H9 (cell line): Measurements from ENCODE around the gene SBK2. TPM values are rescaled to one million over a fixed set of nuclear protein-coding genes. Genes with fewer than 3 reads are reported as not detected.

Experiments used
- DNase-seq: peaks from one replicate; pipeline ENCODE4 v3.0.0-alpha.2; 2017
- H2AFZ ChIP-seq: one replicate; pipeline ENCODE4 v1.6.1; 2013; ENCODE audit warnings: mild to moderate bottlenecking, low read length, control low read depth, moderate library complexity
- H2AK5ac ChIP-seq: 2 replicates; pipeline ENCODE4 v1.6.1; 2013; ENCODE audit warnings: low read length, control low read depth, mixed read lengths; ENCODE audit not compliant: insufficient read length
- H2BK120ac ChIP-seq: one replicate; pipeline ENCODE4 v1.6.1; 2013; ENCODE audit warnings: low read depth, mild to moderate bottlenecking, low read length, control low read depth, inconsistent platforms; ENCODE audit not compliant: poor library complexity, severe bottlenecking
- H2BK12ac ChIP-seq: 2 replicates; pipeline ENCODE4 v1.6.1; 2013; ENCODE audit warnings: low read length, control low read depth, mixed read lengths, low read depth; ENCODE audit not compliant: insufficient read length
- H2BK15ac ChIP-seq: 2 replicates; pipeline ENCODE4 v1.6.1; 2013; ENCODE audit warnings: low read depth, low read length, control low read depth
- H2BK20ac ChIP-seq: one replicate; pipeline ENCODE4 v1.6.1; 2013; ENCODE audit warnings: low read depth, mild to moderate bottlenecking, low read length, control low read depth, inconsistent platforms; ENCODE audit not compliant: poor library complexity, severe bottlenecking
- H2BK5ac ChIP-seq: 2 replicates; pipeline ENCODE4 v1.6.1; 2013; ENCODE audit warnings: low read length, control low read depth, mixed read lengths; ENCODE audit not compliant: insufficient read length
- H3K14ac ChIP-seq: 2 replicates; pipeline ENCODE4 v1.6.1; 2013; ENCODE audit warnings: low read length, control low read depth; ENCODE audit not compliant: insufficient read depth
- H3K18ac ChIP-seq: 2 replicates; pipeline ENCODE4 v1.6.1; 2013; ENCODE audit warnings: low read depth, mild to moderate bottlenecking, mixed read lengths, low read length, control low read depth; ENCODE audit not compliant: insufficient read length
- H3K23ac ChIP-seq: 2 replicates; pipeline ENCODE4 v1.6.1; 2013; ENCODE audit warnings: low read length, control low read depth, mixed read lengths, low read depth; ENCODE audit not compliant: insufficient read length
- H3K23me2 ChIP-seq: 2 replicates; pipeline ENCODE4 v1.6.1; 2013; ENCODE audit warnings: low read depth, mild to moderate bottlenecking, mixed read lengths, low read length, control low read depth; ENCODE audit not compliant: insufficient read length, poor library complexity, severe bottlenecking
- H3K27ac ChIP-seq: 2 replicates; pipeline ENCODE4 v1.5.1; 2013; ENCODE audit warnings: low read length, control low read depth, mixed read lengths, low read depth; ENCODE audit not compliant: insufficient read length
- H3K27me3 ChIP-seq: 2 replicates; pipeline ENCODE4 v1.6.1; 2013; ENCODE audit warnings: low read length, control low read depth, inconsistent platforms; ENCODE audit not compliant: insufficient read depth
- H3K4ac ChIP-seq: 2 replicates; pipeline ENCODE4 v1.6.1; 2013; ENCODE audit warnings: low read depth, mild to moderate bottlenecking, control low read depth, inconsistent platforms, low read length, moderate library complexity
- H3K4me1 ChIP-seq: 2 replicates; pipeline ENCODE4 v1.6.1; 2013; ENCODE audit warnings: low read length, control low read depth, inconsistent platforms; ENCODE audit not compliant: insufficient read depth
- H3K4me2 ChIP-seq: 2 replicates; pipeline ENCODE4 v1.6.1; 2013; ENCODE audit warnings: low read length, control low read depth, mixed read lengths; ENCODE audit not compliant: insufficient read length, insufficient read depth
- H3K56ac ChIP-seq: 2 replicates; pipeline ENCODE4 v1.6.1; 2013; ENCODE audit warnings: low read depth, mild to moderate bottlenecking, mixed read lengths, low read length, control low read depth; ENCODE audit not compliant: insufficient read length
- H3K79me1 ChIP-seq: 2 replicates; pipeline ENCODE4 v1.6.1; 2013; ENCODE audit warnings: low read depth, mild to moderate bottlenecking, moderate library complexity, low read length, control low read depth, inconsistent platforms; ENCODE audit not compliant: insufficient read depth, poor library complexity, severe bottlenecking
- H3K79me2 ChIP-seq: 2 replicates; pipeline ENCODE4 v1.6.1; 2013; ENCODE audit warnings: low read length, control low read depth, inconsistent platforms; ENCODE audit not compliant: insufficient read depth
- H3K9ac ChIP-seq: 2 replicates; pipeline ENCODE4 v1.6.1; 2013; ENCODE audit warnings: low read length, control low read depth, mixed read lengths; ENCODE audit not compliant: insufficient read length; ENCODE audit errors: extremely low read depth
- H3K9me3 ChIP-seq: one replicate; pipeline ENCODE4 v1.6.1; 2013; ENCODE audit warnings: low read depth, low read length, inconsistent platforms; ENCODE audit not compliant: control insufficient read depth
- H3T11ph ChIP-seq: one replicate; pipeline ENCODE4 v1.6.1; 2013; ENCODE audit warnings: mild to moderate bottlenecking, low read length, control low read depth, inconsistent platforms
- H4K20me1 ChIP-seq: one replicate; pipeline ENCODE4 v1.6.1; 2013; ENCODE audit not compliant: control insufficient read depth, insufficient read length, insufficient read depth
- H4K5ac ChIP-seq: 2 replicates; pipeline ENCODE4 v1.6.1; 2013; ENCODE audit warnings: low read depth, mild to moderate bottlenecking, mixed read lengths, low read length, control low read depth; ENCODE audit not compliant: insufficient read length
- H4K8ac ChIP-seq: replicated peaks from 2 replicates; pipeline ENCODE4 v1.6.1; 2013; ENCODE audit warnings: low read length, control low read depth, mixed read lengths, low read depth; ENCODE audit not compliant: insufficient read length
- H4K91ac ChIP-seq: 2 replicates; pipeline ENCODE4 v1.6.1; 2013; ENCODE audit warnings: low read depth, mild to moderate bottlenecking, moderate library complexity, mixed read lengths, low read length, control low read depth; ENCODE audit not compliant: insufficient read length
- H3K27ac Mint-ChIP-seq, 3 experiments: 2 replicates in 2 of 3; 3 replicates in 1 of 3; pipeline ENCODE4 v1.8.0; 2020 to 2021; ENCODE audit warnings: mixed read lengths in 3 of 3, mild to moderate bottlenecking in 1 of 3, moderate library complexity in 1 of 3
- H3K27me3 Mint-ChIP-seq: 2 replicates; pipeline ENCODE4 v1.8.0; 2021; ENCODE audit warnings: low read depth, mild to moderate bottlenecking, moderate library complexity, mixed read lengths
- H3K36me3 Mint-ChIP-seq, 3 experiments: 2 replicates in 2 of 3; 3 replicates in 1 of 3; pipeline ENCODE4 v1.8.0; 2020 to 2021; ENCODE audit warnings: low read depth in 3 of 3, mixed read lengths in 3 of 3; ENCODE audit not compliant: insufficient read depth in 1 of 3
- H3K4me1 Mint-ChIP-seq, 2 experiments: 2 replicates each; pipeline ENCODE4 v1.8.0; 2020; ENCODE audit warnings: mixed read lengths in 2 of 2
- H3K4me3 Mint-ChIP-seq, 2 experiments: 2 replicates in 1 of 2; 3 replicates in 1 of 2; pipeline ENCODE4 v1.8.0; 2020 to 2021; ENCODE audit warnings: mild to moderate bottlenecking in 2 of 2, mixed read lengths in 2 of 2, moderate library complexity in 1 of 2
- H3K9me3 Mint-ChIP-seq, 2 experiments: 2 replicates in 1 of 2; 3 replicates in 1 of 2; pipeline ENCODE4 v1.8.0; 2020; ENCODE audit warnings: mild to moderate bottlenecking in 2 of 2, mixed read lengths in 2 of 2, moderate library complexity in 1 of 2
- WGBS: extraction: QIAGEN DNeasy Blood & Tissue Kit; methylation state at CpG from one replicate; pipeline ENCODE4 v1.1.7; 2013; ENCODE audit warnings: missing lambda C conversion rate, low lambda C conversion rate, mixed read lengths; ENCODE audit not compliant: insufficient read length; ENCODE audit errors: extremely low coverage; 5-methylcytosine and 5-hydroxymethylcytosine counted together
- total RNA-seq: library from RNA; stranded (reverse); gene quantifications from 2 replicates; pipeline ENCODE4 v1.2.1, GENCODE V29; 2021
- TF ChIP-seq, protein P1 (sequence below): fragments of 200-600 bp; sonication (generic); conservative IDR thresholded peaks from 3 replicates; pipeline ENCODE4 v1.8.0; 2021; ENCODE audit warnings: antibody characterized with exemption, mild to moderate bottlenecking

The SBK2 gene
- total RNA-seq, 1 experiment from 2014 or later: 2.8 TPM

DNA sequence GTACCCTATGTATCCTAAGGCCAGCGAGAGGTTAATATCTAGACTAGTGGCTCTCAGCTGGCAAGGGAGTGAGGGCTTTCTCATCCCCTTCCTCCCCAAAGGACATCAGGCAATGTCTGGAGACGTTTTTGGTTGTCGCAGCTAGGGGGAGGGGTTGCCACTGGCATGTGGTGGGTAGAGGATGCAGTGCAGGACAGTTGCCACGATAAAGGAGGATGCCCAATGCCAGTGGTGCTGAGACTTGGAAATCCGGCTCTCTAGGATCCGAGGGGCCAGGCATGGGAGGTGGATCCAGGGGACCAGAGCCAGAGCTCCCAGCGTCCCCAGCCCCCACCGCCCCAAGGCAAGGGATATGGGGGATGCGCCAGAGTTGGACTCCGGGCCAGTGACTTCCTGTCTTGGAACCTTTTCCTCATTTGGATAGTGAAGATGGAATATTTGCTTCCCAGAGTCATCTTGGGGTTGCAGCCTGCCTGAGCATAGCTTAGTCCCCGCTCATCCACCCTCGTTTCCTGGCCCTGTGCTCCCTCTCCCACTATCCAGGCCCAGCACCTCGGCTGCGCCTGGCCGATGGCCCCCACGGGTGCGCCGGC, 43.8 kb downstream of the SBK2 start:
- TF ChIP-seq, protein P1, sequence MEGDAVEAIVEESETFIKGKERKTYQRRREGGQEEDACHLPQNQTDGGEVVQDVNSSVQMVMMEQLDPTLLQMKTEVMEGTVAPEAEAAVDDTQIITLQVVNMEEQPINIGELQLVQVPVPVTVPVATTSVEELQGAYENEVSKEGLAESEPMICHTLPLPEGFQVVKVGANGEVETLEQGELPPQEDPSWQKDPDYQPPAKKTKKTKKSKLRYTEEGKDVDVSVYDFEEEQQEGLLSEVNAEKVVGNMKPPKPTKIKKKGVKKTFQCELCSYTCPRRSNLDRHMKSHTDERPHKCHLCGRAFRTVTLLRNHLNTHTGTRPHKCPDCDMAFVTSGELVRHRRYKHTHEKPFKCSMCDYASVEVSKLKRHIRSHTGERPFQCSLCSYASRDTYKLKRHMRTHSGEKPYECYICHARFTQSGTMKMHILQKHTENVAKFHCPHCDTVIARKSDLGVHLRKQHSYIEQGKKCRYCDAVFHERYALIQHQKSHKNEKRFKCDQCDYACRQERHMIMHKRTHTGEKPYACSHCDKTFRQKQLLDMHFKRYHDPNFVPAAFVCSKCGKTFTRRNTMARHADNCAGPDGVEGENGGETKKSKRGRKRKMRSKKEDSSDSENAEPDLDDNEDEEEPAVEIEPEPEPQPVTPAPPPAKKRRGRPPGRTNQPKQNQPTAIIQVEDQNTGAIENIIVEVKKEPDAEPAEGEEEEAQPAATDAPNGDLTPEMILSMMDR: no peak
- no peaks in the 10 kb centered on the region; a peak in 1 of 7 replicates for H3K36me3 Mint-ChIP-seq
- H3K27ac Mint-ChIP-seq: no peak overlapping the region
- H3K56ac ChIP-seq: no peak overlapping the region
- H3K79me1 ChIP-seq: no peaks in the 10 kb centered on the region
- H3K9me3 ChIP-seq: no peaks in the 10 kb centered on the region
- H2BK15ac ChIP-seq: no peak overlapping the region
- H2BK120ac ChIP-seq: no peak overlapping the region
- H3K4me1 Mint-ChIP-seq: peaks cover 23 to 37% of the 10 kb centered on the region in 2 experiments
- H3K9ac ChIP-seq: no peak overlapping the region
- H3K27me3 Mint-ChIP-seq: peaks cover 12% of the 10 kb centered on the region
- no peak overlapping the region for H4K91ac ChIP-seq
- H2BK5ac ChIP-seq: no peak overlapping the region
- no peaks in the 10 kb centered on the region for H3K9me3 Mint-ChIP-seq
- no peak overlapping the region for H3T11ph ChIP-seq
- no peak overlapping the region for H4K8ac ChIP-seq
- no peak overlapping the region for H3K27ac ChIP-seq
- H3K79me2 ChIP-seq: no peaks in the 10 kb centered on the region
- H2BK20ac ChIP-seq: no peak overlapping the region
- WGBS: no CpG with 5 or more reads among the region's 18 CpGs
- no peak overlapping the region for H3K4ac ChIP-seq
- no peak overlapping the region for H4K5ac ChIP-seq
- no peak overlapping the region for H3K23ac ChIP-seq
- H3K4me2 ChIP-seq: no peak overlapping the region
- H2AFZ ChIP-seq: no peak overlapping the region
- H3K18ac ChIP-seq: no peak overlapping the region
- H3K4me1 ChIP-seq: no peaks in the 10 kb centered on the region
- no peaks in the 10 kb centered on the region for H3K27me3 ChIP-seq
- H3K14ac ChIP-seq: no peak overlapping the region; the same call in 1 of the 2 replicates
- H2AK5ac ChIP-seq: no peak overlapping the region
- no peak for DNase-seq
- H4K20me1 ChIP-seq: no peaks in the 10 kb centered on the region
- H2BK12ac ChIP-seq: no peak overlapping the region
- peaks cover 5% of the 10 kb centered on the region for H3K23me2 ChIP-seq
- no peak overlapping the region for H3K4me3 Mint-ChIP-seq
